Keratinocyte (primary cell): Measurements from ENCODE around the gene LPAR6.

ENCODE experiments used
- EZH2 ChIP-seq: IDR thresholded peaks from one replicate; pipeline ENCODE4 v1.6.1; 2012; ENCODE audit warnings: inconsistent platforms, mild to moderate bottlenecking, low read length, moderate library complexity
- TF ChIP-seq, protein P1 (sequence below), 3 experiments: IDR thresholded peaks in 1 of 3; conservative IDR thresholded peaks in 1 of 3; optimal IDR thresholded peaks in 1 of 3; 2 replicates in 2 of 3; 3 replicates in 1 of 3; pipeline versions ENCODE3 to v1.5.1; 2011; ENCODE audit warnings: low read length in 3 of 3, mild to moderate bottlenecking in 3 of 3, moderate library complexity in 2 of 3, control low read depth in 1 of 3, inconsistent platforms in 1 of 3; ENCODE audit not compliant: insufficient read depth in 2 of 3; ENCODE audit errors: extremely low read depth in 1 of 3

DNA sequence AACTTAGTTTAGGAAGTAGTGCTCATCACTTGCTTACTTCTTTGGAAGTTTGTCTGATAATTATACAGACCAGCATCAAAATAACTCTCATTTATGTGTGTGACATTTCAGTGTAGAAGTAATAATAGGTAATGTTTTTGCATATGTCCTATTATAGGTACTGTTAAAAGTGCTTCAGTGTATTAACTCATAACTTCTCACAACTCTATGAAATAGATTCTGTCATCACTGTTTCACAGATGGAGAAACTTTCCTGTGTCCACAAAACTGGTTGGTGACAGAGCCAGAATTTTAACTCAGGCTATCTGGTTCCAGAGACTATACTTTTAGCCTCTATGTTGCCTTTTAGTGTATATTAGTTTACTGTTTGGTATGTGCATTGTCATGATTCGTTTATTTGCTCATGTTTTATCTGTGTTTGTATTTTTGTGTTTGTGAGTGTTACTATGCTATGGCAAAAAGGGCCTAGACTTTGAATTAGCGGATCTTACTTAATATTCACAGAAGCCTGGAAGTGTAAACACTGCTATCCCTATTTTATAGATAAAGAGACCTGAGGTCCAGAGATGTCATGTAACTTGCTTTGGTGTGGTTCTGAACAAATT lies 12.7 kb downstream of the LPAR6 start:
- TF ChIP-seq, protein P1, sequence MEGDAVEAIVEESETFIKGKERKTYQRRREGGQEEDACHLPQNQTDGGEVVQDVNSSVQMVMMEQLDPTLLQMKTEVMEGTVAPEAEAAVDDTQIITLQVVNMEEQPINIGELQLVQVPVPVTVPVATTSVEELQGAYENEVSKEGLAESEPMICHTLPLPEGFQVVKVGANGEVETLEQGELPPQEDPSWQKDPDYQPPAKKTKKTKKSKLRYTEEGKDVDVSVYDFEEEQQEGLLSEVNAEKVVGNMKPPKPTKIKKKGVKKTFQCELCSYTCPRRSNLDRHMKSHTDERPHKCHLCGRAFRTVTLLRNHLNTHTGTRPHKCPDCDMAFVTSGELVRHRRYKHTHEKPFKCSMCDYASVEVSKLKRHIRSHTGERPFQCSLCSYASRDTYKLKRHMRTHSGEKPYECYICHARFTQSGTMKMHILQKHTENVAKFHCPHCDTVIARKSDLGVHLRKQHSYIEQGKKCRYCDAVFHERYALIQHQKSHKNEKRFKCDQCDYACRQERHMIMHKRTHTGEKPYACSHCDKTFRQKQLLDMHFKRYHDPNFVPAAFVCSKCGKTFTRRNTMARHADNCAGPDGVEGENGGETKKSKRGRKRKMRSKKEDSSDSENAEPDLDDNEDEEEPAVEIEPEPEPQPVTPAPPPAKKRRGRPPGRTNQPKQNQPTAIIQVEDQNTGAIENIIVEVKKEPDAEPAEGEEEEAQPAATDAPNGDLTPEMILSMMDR (optimal IDR thresholded peaks at IDR 0.05 in 1 of 3, IDR thresholded peaks at IDR 0.05 in 1 of 3, conservative IDR thresholded peaks at IDR 0.05 in 1 of 3; ENCODE audit: extremely low read depth in 1 of 3, insufficient read depth in 2 of 3, low read length in 3 of 3) = no peak
- TF ChIP-seq EZH2 = no peak
